Measurements from ENCODE around the gene SND1.
A peak's percentile ranks its signal among the peaks of the same experiment; 100 is the strongest.
"Not testable (repeated sequence)": the region's sequence is repeated elsewhere in the genome, so short reads cannot be mapped to it uniquely, and the experiment has no call there.

SND1 gene

GRCh38 chr7:128102490-128103291 lies 450.7 kb downstream of the SND1 start:
- TF ChIP-seq CTCF (IDR thresholded peaks at IDR 0.05; ENCODE audit: extremely low read depth, missing control alignments), result no peak
- no peak for DNase-seq (ENCODE audit: low spot score)

GRCh38 chr7:128103498-128104107 lies 451.6 kb downstream of the SND1 start:
- no peak for TF ChIP-seq CTCF (IDR thresholded peaks at IDR 0.05; ENCODE audit: extremely low read depth, missing control alignments)
- peak; percentile 70 for DNase-seq (ENCODE audit: low spot score)

GRCh38 chr7:128104108-128104742 lies 452.2 kb downstream of the SND1 start:
- DNase-seq (ENCODE audit: low spot score), result peak; percentile 71
- TF ChIP-seq CTCF (IDR thresholded peaks at IDR 0.05; ENCODE audit: extremely low read depth, missing control alignments), result no peak

GRCh38 chr7:128105228-128106022 lies 453.4 kb downstream of the SND1 start:
- TF ChIP-seq CTCF (IDR thresholded peaks at IDR 0.05; ENCODE audit: extremely low read depth, missing control alignments), result no peak
- no peak for DNase-seq (ENCODE audit: low spot score)

GRCh38 chr7:128106821-128107220 lies 454.8 kb downstream of the SND1 start:
- no peak for TF ChIP-seq CTCF (IDR thresholded peaks at IDR 0.05; ENCODE audit: extremely low read depth, missing control alignments)

GRCh38 chr7:128107516-128107915 lies 455.5 kb downstream of the SND1 start:
- DNase-seq (ENCODE audit: low spot score), result not testable (repeated sequence)

More at GRCh38 chr7:128106821-128107220, 454.8 kb downstream of the SND1 start:
- DNase-seq (ENCODE audit: low spot score), result no peak

- no peak for TF ChIP-seq CTCF (IDR thresholded peaks at IDR 0.05; ENCODE audit: extremely low read depth, missing control alignments)
- DNase-seq (ENCODE audit: low spot score), result no peak
Measured at GRCh38 chr7:128108129-128108528, 456.1 kb downstream of the SND1 start.

Data from GM20000 (cell line).